GM18507 (cell line): ENCODE measurements around the gene TTLL10.
"Not testable (repeated sequence)": the region's sequence is repeated elsewhere in the genome, so short reads cannot be mapped to it uniquely, and the experiment has no call there.

Experiments
- DNase-seq: peaks from one replicate; pipeline ENCODE4 v3.0.0; 2011; ENCODE audit warnings: low read depth; ENCODE audit not compliant: insufficient read length; ENCODE audit errors: extremely low spot score
- FAIRE-seq: peaks from 2 replicates; lab custom pipeline; 2011; peaks lifted over from hg19 to GRCh38; lab: Jason Lieb, UNC

Gene TTLL10

GRCh38 chr1:1140673-1141072 is 33.0 kb upstream of the TTLL10 start:
- DNase-seq (no peak), FAIRE-seq (no peak)

GRCh38 chr1:1141244-1141910 is 32.3 kb upstream of the TTLL10 start:
- no peak for FAIRE-seq
- no peak for DNase-seq

- no peak for FAIRE-seq
- no peak for DNase-seq
These were observed 31.8 kb upstream of the TTLL10 start for GRCh38 chr1:1141911-1142250.

GRCh38 chr1:1142352-1142751 is 31.3 kb upstream of the TTLL10 start:
- FAIRE-seq, DNase-seq: not testable (repeated sequence)

GRCh38 chr1:1142844-1143243 is 30.8 kb upstream of the TTLL10 start:
- DNase-seq (no peak), FAIRE-seq (no peak)

- FAIRE-seq (no peak), DNase-seq (no peak)
These were observed 30.0 kb upstream of the TTLL10 start for GRCh38 chr1:1143636-1144035.

- FAIRE-seq (peak; percentile 38), DNase-seq (no peak)
These were observed 29.4 kb upstream of the TTLL10 start for GRCh38 chr1:1144122-1144842.

GRCh38 chr1:1144843-1145546 is 28.7 kb upstream of the TTLL10 start:
- no peak for DNase-seq

GRCh38 chr1:1145547-1145914 is 28.1 kb upstream of the TTLL10 start:
- DNase-seq: no peak
- no peak for FAIRE-seq

More at GRCh38 chr1:1144843-1145546, 28.7 kb upstream of the TTLL10 start:
- FAIRE-seq: no peak

GRCh38 chr1:1146026-1146425 is 27.7 kb upstream of the TTLL10 start:
- FAIRE-seq (no peak), DNase-seq (no peak)

GRCh38 chr1:1146596-1146995 is 27.1 kb upstream of the TTLL10 start:
- FAIRE-seq (no peak), DNase-seq (no peak)

GRCh38 chr1:1148061-1148460 is 25.6 kb upstream of the TTLL10 start:
- DNase-seq: no peak
- no peak for FAIRE-seq

- FAIRE-seq (no peak), DNase-seq (no peak)
These were observed 25.1 kb upstream of the TTLL10 start for GRCh38 chr1:1148569-1148968.

GRCh38 chr1:1149416-1149815 is 24.3 kb upstream of the TTLL10 start:
- DNase-seq (no peak), FAIRE-seq (no peak)

- DNase-seq: no peak
- no peak for FAIRE-seq
These were observed 23.6 kb upstream of the TTLL10 start for GRCh38 chr1:1150100-1150499.

GRCh38 chr1:1151306-1151705 is 22.4 kb upstream of the TTLL10 start:
- FAIRE-seq (no peak), DNase-seq (no peak)

- FAIRE-seq, DNase-seq: not testable (repeated sequence)
These were observed 21.2 kb upstream of the TTLL10 start for GRCh38 chr1:1152431-1152830.

GRCh38 chr1:1153215-1153614 is 20.5 kb upstream of the TTLL10 start:
- DNase-seq, FAIRE-seq: not testable (repeated sequence)

GRCh38 chr1:1153874-1154273 is 19.8 kb upstream of the TTLL10 start:
- FAIRE-seq (no peak), DNase-seq (no peak)

GRCh38 chr1:1155258-1155657 is 18.4 kb upstream of the TTLL10 start:
- no peak for FAIRE-seq
- no peak for DNase-seq
